ENCODE measurements around the gene LTV1. TPM values are rescaled to one million over a fixed set of nuclear protein-coding genes. Genes with fewer than 3 reads are reported as not detected.
"Not testable (repeated sequence)": the region's sequence is repeated elsewhere in the genome, so short reads cannot be mapped to it uniquely, and the experiment has no call there.

LTV1 gene
- total RNA-seq, 6 donors from 2014 or later, result 18.7 to 29.3 (median 21.5) TPM

DNA sequence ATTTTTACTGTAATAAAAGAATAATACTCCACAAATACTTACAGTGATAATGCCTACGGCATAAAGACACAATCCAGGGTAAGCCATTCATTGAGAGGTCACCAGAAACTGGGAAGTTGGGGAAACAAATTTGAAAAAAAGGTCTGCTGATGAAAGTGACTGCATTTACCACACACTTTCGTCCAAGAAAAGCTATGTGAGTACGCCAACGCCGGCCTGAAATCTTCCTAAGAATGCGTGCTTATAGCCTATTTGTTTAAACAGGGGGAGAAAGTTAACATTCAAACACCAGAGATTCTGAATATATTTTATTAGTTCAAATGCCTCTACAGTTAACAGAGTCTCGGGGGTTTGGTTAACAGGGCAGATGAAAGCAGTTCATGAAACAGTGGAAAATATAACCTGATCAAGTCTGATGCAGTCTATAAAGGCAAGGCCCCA lies 657 bp upstream of the LTV1 start:
- Histone ChIP-seq H3K27ac (peak overlapping the region; percentile 95 to 96 (median 96)), H3K4me3 (peak overlapping the region; percentile 45 to 94 (median 83)), H3K4me1 (peaks cover 16 to 25% (median 20%) of the 10 kb centered on the region in 4 donors), H3K36me3 (peaks cover 3 to 27% (median 20%) of the 10 kb centered on the region in 4 donors), H3K9me3 (no peaks in the 10 kb centered on the region), H3K27me3 (no peaks in the 10 kb centered on the region)
- TF ChIP-seq POLR2AphosphoS5 (IDR thresholded peaks at IDR 0.05) (no peak), POLR2A (IDR thresholded peaks at IDR 0.05) (no peak), EP300 (IDR thresholded peaks at IDR 0.05) (no peak)
- TF ChIP-seq, protein P1, sequence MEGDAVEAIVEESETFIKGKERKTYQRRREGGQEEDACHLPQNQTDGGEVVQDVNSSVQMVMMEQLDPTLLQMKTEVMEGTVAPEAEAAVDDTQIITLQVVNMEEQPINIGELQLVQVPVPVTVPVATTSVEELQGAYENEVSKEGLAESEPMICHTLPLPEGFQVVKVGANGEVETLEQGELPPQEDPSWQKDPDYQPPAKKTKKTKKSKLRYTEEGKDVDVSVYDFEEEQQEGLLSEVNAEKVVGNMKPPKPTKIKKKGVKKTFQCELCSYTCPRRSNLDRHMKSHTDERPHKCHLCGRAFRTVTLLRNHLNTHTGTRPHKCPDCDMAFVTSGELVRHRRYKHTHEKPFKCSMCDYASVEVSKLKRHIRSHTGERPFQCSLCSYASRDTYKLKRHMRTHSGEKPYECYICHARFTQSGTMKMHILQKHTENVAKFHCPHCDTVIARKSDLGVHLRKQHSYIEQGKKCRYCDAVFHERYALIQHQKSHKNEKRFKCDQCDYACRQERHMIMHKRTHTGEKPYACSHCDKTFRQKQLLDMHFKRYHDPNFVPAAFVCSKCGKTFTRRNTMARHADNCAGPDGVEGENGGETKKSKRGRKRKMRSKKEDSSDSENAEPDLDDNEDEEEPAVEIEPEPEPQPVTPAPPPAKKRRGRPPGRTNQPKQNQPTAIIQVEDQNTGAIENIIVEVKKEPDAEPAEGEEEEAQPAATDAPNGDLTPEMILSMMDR (IDR thresholded peaks at IDR 0.05), result no peak
- DNase-seq (no peak), ATAC-seq (ENCODE audit: low FRiP score in 2 of 2) (peak in 1 of 2 donors; percentile 52)
- WGBS, 2 donors, result 35 to 36% methylated on average over 7 of the region's 7 CpGs

DNA sequence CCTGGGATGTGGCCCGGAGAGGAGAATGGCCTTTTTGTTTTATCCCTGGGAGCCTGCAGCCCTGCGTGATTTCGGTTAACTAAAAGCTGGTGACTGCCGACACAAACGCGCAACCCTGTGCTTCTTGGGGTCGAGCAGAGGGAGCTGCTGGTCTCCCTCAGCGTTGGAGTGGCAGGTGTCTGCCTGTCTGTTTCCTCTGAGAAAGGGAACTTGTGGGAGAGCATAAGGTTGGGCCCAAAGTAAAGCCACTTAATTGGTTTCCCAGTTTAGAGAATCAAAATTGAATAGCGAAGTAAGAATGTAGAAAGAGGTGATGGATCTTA lies 500 bp downstream of the LTV1 start:
- Histone ChIP-seq H3K9me3 (no peaks in the 10 kb centered on the region), H3K27ac (peak overlapping the region; percentile 95 to 96 (median 96)), H3K36me3 (peaks cover 9 to 39% (median 31%) of the 10 kb centered on the region in 4 donors), H3K4me3 (peak overlapping the region; percentile 79 to 94 (median 84)), H3K4me1 (peaks cover 16 to 25% (median 20%) of the 10 kb centered on the region in 4 donors), H3K27me3 (no peaks in the 10 kb centered on the region)
- ATAC-seq (ENCODE audit: low FRiP score in 2 of 2) (peak in 1 of 2 donors; percentile 11), DNase-seq (no peak)
- 0 to 1% methylated on average over 6 to 9 of the region's 9 CpGs for WGBS, 2 donors
- TF ChIP-seq POLR2A (IDR thresholded peaks at IDR 0.05), result no peak

GRCh38 chr6:143844006-143844405 lies 868 bp downstream of the LTV1 start:
- 7 to 15% methylated on average over 4 of the region's 4 CpGs for WGBS, 2 donors
- peaks cover 16 to 25% (median 20%) of the 10 kb centered on the region in 4 donors for H3K4me1 ChIP-seq
- H3K27me3 ChIP-seq, result no peaks in the 10 kb centered on the region
- no peaks in the 10 kb centered on the region for H3K9me3 ChIP-seq
- TF ChIP-seq, protein P1 (IDR thresholded peaks at IDR 0.05), result no peak
- TF ChIP-seq POLR2AphosphoS5 (IDR thresholded peaks at IDR 0.05), result no peak
- TF ChIP-seq EP300 (IDR thresholded peaks at IDR 0.05), result no peak
- TF ChIP-seq POLR2A (IDR thresholded peaks at IDR 0.05), result no peak
- H3K36me3 ChIP-seq, result peaks cover 9 to 43% (median 33%) of the 10 kb centered on the region in 4 donors
- no peak for ATAC-seq (ENCODE audit: low FRiP score in 2 of 2)
- H3K4me3 ChIP-seq, result peak overlapping the region; percentile 79 to 94 (median 84)
- peak overlapping the region; percentile 95 to 96 (median 96) for H3K27ac ChIP-seq
- no peak for DNase-seq

GRCh38 chr6:143845033-143845432 lies 1.9 kb downstream of the LTV1 start:
- TF ChIP-seq, protein P1 (IDR thresholded peaks at IDR 0.05), result no peak
- TF ChIP-seq POLR2A (IDR thresholded peaks at IDR 0.05), result no peak
- TF ChIP-seq EP300 (IDR thresholded peaks at IDR 0.05), result no peak
- no peak for TF ChIP-seq POLR2AphosphoS5 (IDR thresholded peaks at IDR 0.05)
- DNase-seq, result no peak
- 51 to 65% methylated on average over 5 of the region's 5 CpGs for WGBS, 2 donors
- Histone ChIP-seq H3K4me3 (no peak overlapping the region), H3K4me1 (peaks cover 16 to 25% (median 20%) of the 10 kb centered on the region in 4 donors), H3K27ac (peak overlapping the region in 2 of 4 donors; percentile 42 to 44), H3K9me3 (no peaks in the 10 kb centered on the region), H3K27me3 (no peaks in the 10 kb centered on the region), H3K36me3 (peaks cover 9 to 53% (median 38%) of the 10 kb centered on the region in 4 donors)
- ATAC-seq (ENCODE audit: low FRiP score in 2 of 2), result no peak

DNA sequence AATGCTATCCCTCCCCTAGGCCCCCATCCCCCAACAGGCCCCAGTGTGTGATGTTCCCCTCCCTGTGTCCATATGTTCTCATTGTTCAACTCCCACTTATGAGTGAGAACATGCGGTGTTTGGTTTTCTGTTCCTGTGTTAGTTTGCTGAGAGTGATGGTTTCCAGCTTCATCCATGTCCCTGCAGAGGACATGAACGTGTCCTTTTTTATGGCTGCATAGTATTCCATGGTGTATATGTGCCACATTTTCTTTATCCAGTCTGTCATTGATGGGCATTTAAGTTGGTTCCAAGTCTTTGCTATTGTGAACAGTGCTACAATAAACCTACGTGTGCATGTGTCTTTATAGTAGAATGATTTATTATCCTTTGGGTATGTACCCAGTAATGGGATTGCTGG lies 8.6 kb downstream of the LTV1 start:
- not testable (repeated sequence) for H3K4me3 ChIP-seq; H3K27ac ChIP-seq; ATAC-seq (ENCODE audit: low FRiP score in 2 of 2); DNase-seq; H3K9me3 ChIP-seq; H3K4me1 ChIP-seq; H3K27me3 ChIP-seq
- WGBS, 2 donors, result 98% methylated on average over 3 of the region's 3 CpGs
- H3K36me3 ChIP-seq, result peaks cover 9 to 88% (median 55%) of the 10 kb centered on the region in 4 donors

GRCh38 chr6:143855057-143855456 lies 11.9 kb downstream of the LTV1 start:
- DNase-seq; H3K27me3 ChIP-seq; H3K9me3 ChIP-seq; H3K4me1 ChIP-seq; ATAC-seq (ENCODE audit: low FRiP score in 2 of 2); H3K4me3 ChIP-seq; H3K27ac ChIP-seq: not testable (repeated sequence)
- 97 to 100% methylated on average over 1 of the region's 1 CpG for WGBS, 2 donors
- peaks cover 5 to 88% (median 56%) of the 10 kb centered on the region in 4 donors for H3K36me3 ChIP-seq

GRCh38 chr6:143856762-143857161 lies 13.6 kb downstream of the LTV1 start:
- peaks cover 5 to 88% (median 52%) of the 10 kb centered on the region in 4 donors for H3K36me3 ChIP-seq
- H3K4me1 ChIP-seq; ATAC-seq (ENCODE audit: low FRiP score in 2 of 2); H3K4me3 ChIP-seq; H3K27ac ChIP-seq; H3K9me3 ChIP-seq; DNase-seq; H3K27me3 ChIP-seq: not testable (repeated sequence)
- 93 to 98% methylated on average over 5 to 6 of the region's 6 CpGs for WGBS, 2 donors

All from upper lobe of left lung (tissue), 6 donors.